SK-N-SH treated with all-trans-retinoic acid at 6 μM for 48 hours (cell line): ENCODE measurements around the gene ENAH.

Experiments used
- CSDC2 ChIP-seq: fragments of 250-450 bp; sonication (Bioruptor Pico); IDR thresholded peaks from 2 replicates; pipeline ENCODE4 v1.5.0; 2020; ENCODE audit warnings: mild to moderate bottlenecking, moderate library complexity
- ISL1 ChIP-seq: fragments of 250-450 bp; sonication (Bioruptor Pico); IDR thresholded peaks from 2 replicates; pipeline ENCODE4 v2.1.2; 2022; ENCODE audit warnings: mild to moderate bottlenecking, moderate library complexity
- OSR1 ChIP-seq: fragments of 250-450 bp; sonication (Bioruptor Pico); IDR thresholded peaks from 2 replicates; pipeline ENCODE4 v1.8.0; 2022; ENCODE audit warnings: moderate library complexity, mild to moderate bottlenecking, inconsistent platforms
- PPARA ChIP-seq: fragments of 250-450 bp; sonication (Bioruptor Pico); IDR thresholded peaks from 2 replicates; pipeline ENCODE4 v1.5.0; 2020; ENCODE audit warnings: mild to moderate bottlenecking, borderline replicate concordance
- RARB ChIP-seq: fragments of 250-450 bp; sonication (Bioruptor Pico); IDR thresholded peaks from 2 replicates; pipeline ENCODE4 v1.8.0; 2021; ENCODE audit warnings: mild to moderate bottlenecking, moderate library complexity
- SNAI2 ChIP-seq: fragments of 250-450 bp; sonication (Bioruptor Pico); IDR thresholded peaks from 2 replicates; pipeline ENCODE4 v1.5.0; 2020; ENCODE audit warnings: mild to moderate bottlenecking, moderate library complexity
- ZC3H10 ChIP-seq: fragments of 250-450 bp; sonication (Bioruptor Pico); IDR thresholded peaks from 2 replicates; pipeline ENCODE4 v1.5.1; 2021; ENCODE audit warnings: mild to moderate bottlenecking, moderate library complexity
- ZFP3 ChIP-seq: fragments of 250-450 bp; sonication (Bioruptor Pico); IDR thresholded peaks from 2 replicates; pipeline ENCODE4 v1.5.0; 2020; ENCODE audit warnings: mild to moderate bottlenecking, moderate library complexity
- ZFP30 ChIP-seq: fragments of 450-650 bp; formaldehyde crosslinking; IDR thresholded peaks from 2 replicates; pipeline ENCODE4 v1.5.0; 2022; ENCODE audit warnings: mild to moderate bottlenecking, moderate library complexity
- ZNF8 ChIP-seq: fragments of 450-650 bp; formaldehyde crosslinking; IDR thresholded peaks from 2 replicates; pipeline ENCODE4 v1.5.0; 2020; ENCODE audit warnings: mild to moderate bottlenecking, moderate library complexity
- TF ChIP-seq, protein P1 (sequence below): fragments of 250-450 bp; sonication (Bioruptor Pico); IDR thresholded peaks from 2 replicates; pipeline ENCODE4 v1.8.0; 2020; ENCODE audit warnings: mild to moderate bottlenecking, moderate library complexity, borderline replicate concordance
- TF ChIP-seq, protein P2 (sequence below): fragments of 250-450 bp; sonication (Bioruptor Pico); IDR thresholded peaks from 2 replicates; pipeline ENCODE4 v1.5.1; 2020; ENCODE audit warnings: low read depth, mild to moderate bottlenecking, moderate library complexity
- TF ChIP-seq, protein P3 (sequence below): fragments of 250-450 bp; sonication (Bioruptor Pico); IDR thresholded peaks from 2 replicates; pipeline ENCODE4 v1.5.0; 2020; ENCODE audit warnings: mild to moderate bottlenecking, moderate library complexity
- TF ChIP-seq, protein P4 (sequence below): fragments of 250-450 bp; sonication (Bioruptor Pico); IDR thresholded peaks from 2 replicates; pipeline ENCODE4 v1.8.0; 2021; ENCODE audit warnings: low read depth, mild to moderate bottlenecking, moderate library complexity, borderline replicate concordance

DNA sequence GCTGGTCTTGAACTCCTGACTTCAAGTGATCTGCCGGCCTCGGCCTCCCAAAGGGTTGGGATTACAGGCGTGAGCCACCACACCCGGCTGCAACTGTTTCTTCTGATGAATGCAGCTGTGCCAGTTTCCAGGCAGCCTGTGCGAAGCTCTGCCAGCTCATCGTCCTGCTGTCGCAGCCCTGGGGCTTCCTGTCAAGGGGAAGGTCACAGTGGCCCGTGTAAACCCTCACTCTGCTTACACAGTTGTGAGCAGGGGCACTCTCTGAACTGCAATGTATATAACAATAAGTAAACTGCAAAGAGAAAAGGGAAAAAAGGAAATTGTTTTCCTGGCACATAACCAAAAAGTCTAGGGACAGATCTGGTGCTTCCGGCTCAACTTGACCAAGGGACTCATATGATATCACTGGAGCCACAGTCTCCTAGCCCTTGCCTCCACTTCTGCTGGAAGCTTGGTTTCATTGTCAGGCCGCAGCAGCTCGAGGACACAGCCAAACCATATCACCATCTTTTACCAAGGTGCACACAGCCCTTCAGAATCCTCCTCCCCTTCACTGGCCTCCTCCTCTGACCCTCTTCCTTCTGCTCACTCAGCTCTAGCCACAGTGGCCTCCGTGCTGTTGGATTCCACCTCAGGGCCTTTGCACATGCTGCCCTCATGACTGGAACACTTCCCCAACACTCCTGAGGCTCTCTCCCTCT is 202.3 kb downstream of the ENAH start:
- TF ChIP-seq, protein P1, sequence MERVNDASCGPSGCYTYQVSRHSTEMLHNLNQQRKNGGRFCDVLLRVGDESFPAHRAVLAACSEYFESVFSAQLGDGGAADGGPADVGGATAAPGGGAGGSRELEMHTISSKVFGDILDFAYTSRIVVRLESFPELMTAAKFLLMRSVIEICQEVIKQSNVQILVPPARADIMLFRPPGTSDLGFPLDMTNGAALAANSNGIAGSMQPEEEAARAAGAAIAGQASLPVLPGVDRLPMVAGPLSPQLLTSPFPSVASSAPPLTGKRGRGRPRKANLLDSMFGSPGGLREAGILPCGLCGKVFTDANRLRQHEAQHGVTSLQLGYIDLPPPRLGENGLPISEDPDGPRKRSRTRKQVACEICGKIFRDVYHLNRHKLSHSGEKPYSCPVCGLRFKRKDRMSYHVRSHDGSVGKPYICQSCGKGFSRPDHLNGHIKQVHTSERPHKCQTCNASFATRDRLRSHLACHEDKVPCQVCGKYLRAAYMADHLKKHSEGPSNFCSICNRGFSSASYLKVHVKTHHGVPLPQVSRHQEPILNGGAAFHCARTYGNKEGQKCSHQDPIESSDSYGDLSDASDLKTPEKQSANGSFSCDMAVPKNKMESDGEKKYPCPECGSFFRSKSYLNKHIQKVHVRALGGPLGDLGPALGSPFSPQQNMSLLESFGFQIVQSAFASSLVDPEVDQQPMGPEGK (CRISPR knock-in tag) = no peak
- TF ChIP-seq ZFP30 (CRISPR knock-in tag) = no peak
- TF ChIP-seq SNAI2 (CRISPR knock-in tag) = no peak
- no peak for TF ChIP-seq OSR1 (CRISPR knock-in tag)
- TF ChIP-seq ISL1 (CRISPR knock-in tag) = no peak
- no peak for TF ChIP-seq ZNF8
- TF ChIP-seq PPARA (CRISPR knock-in tag) = no peak
- TF ChIP-seq ZC3H10 = no peak
- TF ChIP-seq ZFP3 (CRISPR knock-in tag) = no peak
- TF ChIP-seq, protein P2, sequence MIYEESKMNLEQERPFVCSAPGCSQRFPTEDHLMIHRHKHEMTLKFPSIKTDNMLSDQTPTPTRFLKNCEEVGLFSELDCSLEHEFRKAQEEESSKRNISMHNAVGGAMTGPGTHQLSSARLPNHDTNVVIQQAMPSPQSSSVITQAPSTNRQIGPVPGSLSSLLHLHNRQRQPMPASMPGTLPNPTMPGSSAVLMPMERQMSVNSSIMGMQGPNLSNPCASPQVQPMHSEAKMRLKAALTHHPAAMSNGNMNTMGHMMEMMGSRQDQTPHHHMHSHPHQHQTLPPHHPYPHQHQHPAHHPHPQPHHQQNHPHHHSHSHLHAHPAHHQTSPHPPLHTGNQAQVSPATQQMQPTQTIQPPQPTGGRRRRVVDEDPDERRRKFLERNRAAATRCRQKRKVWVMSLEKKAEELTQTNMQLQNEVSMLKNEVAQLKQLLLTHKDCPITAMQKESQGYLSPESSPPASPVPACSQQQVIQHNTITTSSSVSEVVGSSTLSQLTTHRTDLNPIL (CRISPR knock-in tag) = no peak
- no peak for TF ChIP-seq CSDC2 (CRISPR knock-in tag)
- no peak for TF ChIP-seq RARB (CRISPR knock-in tag)
- TF ChIP-seq, protein P3, sequence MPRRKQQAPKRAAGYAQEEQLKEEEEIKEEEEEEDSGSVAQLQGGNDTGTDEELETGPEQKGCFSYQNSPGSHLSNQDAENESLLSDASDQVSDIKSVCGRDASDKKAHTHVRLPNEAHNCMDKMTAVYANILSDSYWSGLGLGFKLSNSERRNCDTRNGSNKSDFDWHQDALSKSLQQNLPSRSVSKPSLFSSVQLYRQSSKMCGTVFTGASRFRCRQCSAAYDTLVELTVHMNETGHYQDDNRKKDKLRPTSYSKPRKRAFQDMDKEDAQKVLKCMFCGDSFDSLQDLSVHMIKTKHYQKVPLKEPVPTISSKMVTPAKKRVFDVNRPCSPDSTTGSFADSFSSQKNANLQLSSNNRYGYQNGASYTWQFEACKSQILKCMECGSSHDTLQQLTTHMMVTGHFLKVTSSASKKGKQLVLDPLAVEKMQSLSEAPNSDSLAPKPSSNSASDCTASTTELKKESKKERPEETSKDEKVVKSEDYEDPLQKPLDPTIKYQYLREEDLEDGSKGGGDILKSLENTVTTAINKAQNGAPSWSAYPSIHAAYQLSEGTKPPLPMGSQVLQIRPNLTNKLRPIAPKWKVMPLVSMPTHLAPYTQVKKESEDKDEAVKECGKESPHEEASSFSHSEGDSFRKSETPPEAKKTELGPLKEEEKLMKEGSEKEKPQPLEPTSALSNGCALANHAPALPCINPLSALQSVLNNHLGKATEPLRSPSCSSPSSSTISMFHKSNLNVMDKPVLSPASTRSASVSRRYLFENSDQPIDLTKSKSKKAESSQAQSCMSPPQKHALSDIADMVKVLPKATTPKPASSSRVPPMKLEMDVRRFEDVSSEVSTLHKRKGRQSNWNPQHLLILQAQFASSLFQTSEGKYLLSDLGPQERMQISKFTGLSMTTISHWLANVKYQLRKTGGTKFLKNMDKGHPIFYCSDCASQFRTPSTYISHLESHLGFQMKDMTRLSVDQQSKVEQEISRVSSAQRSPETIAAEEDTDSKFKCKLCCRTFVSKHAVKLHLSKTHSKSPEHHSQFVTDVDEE (CRISPR knock-in tag) = no peak
- TF ChIP-seq, protein P4, sequence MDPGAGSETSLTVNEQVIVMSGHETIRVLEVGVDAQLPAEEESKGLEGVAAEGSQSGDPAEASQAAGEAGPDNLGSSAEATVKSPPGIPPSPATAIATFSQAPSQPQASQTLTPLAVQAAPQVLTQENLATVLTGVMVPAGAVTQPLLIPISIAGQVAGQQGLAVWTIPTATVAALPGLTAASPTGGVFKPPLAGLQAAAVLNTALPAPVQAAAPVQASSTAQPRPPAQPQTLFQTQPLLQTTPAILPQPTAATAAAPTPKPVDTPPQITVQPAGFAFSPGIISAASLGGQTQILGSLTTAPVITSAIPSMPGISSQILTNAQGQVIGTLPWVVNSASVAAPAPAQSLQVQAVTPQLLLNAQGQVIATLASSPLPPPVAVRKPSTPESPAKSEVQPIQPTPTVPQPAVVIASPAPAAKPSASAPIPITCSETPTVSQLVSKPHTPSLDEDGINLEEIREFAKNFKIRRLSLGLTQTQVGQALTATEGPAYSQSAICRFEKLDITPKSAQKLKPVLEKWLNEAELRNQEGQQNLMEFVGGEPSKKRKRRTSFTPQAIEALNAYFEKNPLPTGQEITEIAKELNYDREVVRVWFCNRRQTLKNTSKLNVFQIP (CRISPR knock-in tag) = no peak
